ENCODE data around the gene NPY.

NPY gene

GRCh38 chr7:24307326-24307725 lies 23.3 kb downstream of the NPY start:
- no peak overlapping the region for H3K23ac ChIP-seq (ENCODE audit: low read depth, low read length, poor library complexity)
- no CpG with 5 or more reads among the region's 3 CpGs for WGBS, 2 donors (ENCODE audit: extremely low coverage in 2 of 2, insufficient read length in 2 of 2, insufficient replicate concordance in 1 of 2)
- H2BK12ac ChIP-seq (ENCODE audit: low read length), result no peak overlapping the region
- no peak overlapping the region for H2AFZ ChIP-seq (ENCODE audit: low read length)
- H3K27me3 ChIP-seq (ENCODE audit: control insufficient read depth in 3 of 3, insufficient read depth in 3 of 3, low read depth in 1 of 3, low read length in 3 of 3), result no peaks in the 10 kb centered on the region
- no peak for DNase-seq (ENCODE audit: low spot score)
- H4K91ac ChIP-seq (ENCODE audit: low read depth, low read length, poor library complexity), result no peak overlapping the region
- H3K36me3 ChIP-seq (replicated peaks in 1 of 2; ENCODE audit: control insufficient read depth in 2 of 2, insufficient read depth in 2 of 2, low read length in 2 of 2), result no peaks in the 10 kb centered on the region
- H3K18ac ChIP-seq (ENCODE audit: low read length), result no peak overlapping the region
- H3K9ac ChIP-seq (ENCODE audit: low read depth, low read length, poor library complexity), result no peak overlapping the region
- no peak overlapping the region for H2AK5ac ChIP-seq (ENCODE audit: low read depth, low read length)
- H3K4me3 ChIP-seq (ENCODE audit: low read length in 2 of 2), result no peak overlapping the region
- H3K14ac ChIP-seq (ENCODE audit: low read length), result no peak overlapping the region
- no peak overlapping the region for H3K27ac ChIP-seq (replicated peaks; ENCODE audit: low read length)
- no peak overlapping the region for H3K4me2 ChIP-seq (ENCODE audit: insufficient read depth, low read length, poor library complexity, severe bottlenecking)
- H2BK5ac ChIP-seq (ENCODE audit: low read length), result no peak overlapping the region
- H3K9me3 ChIP-seq (replicated peaks in 1 of 2; ENCODE audit: control insufficient read depth in 2 of 2, insufficient read depth in 1 of 2, low read depth in 1 of 2, low read length in 2 of 2), result no peaks in the 10 kb centered on the region
- no peak overlapping the region for H4K8ac ChIP-seq (ENCODE audit: low read depth, low read length)
- H2BK15ac ChIP-seq (ENCODE audit: low read length), result no peak overlapping the region
- H3K4me1 ChIP-seq (ENCODE audit: control insufficient read depth in 2 of 2, insufficient read depth in 1 of 2, low read depth in 1 of 2, low read length in 2 of 2), result peaks cover 0 to 1% of the 10 kb centered on the region in 2 donors
- H3K4ac ChIP-seq (ENCODE audit: low read length), result no peak overlapping the region
- no peak overlapping the region for H2BK120ac ChIP-seq (ENCODE audit: low read depth, low read length)
- no peaks in the 10 kb centered on the region for H3K79me1 ChIP-seq (ENCODE audit: low read depth, low read length)

GRCh38 chr7:24312588-24312987 lies 28.6 kb downstream of the NPY start:
- no CpG with 5 or more reads among the region's 3 CpGs for WGBS, 2 donors (ENCODE audit: extremely low coverage in 2 of 2, insufficient read length in 2 of 2, insufficient replicate concordance in 1 of 2)
- Histone ChIP-seq H3K27ac (replicated peaks; ENCODE audit: low read length) (no peak overlapping the region), H3K4me2 (ENCODE audit: insufficient read depth, low read length, poor library complexity, severe bottlenecking) (no peak overlapping the region), H2BK15ac (ENCODE audit: low read length) (no peak overlapping the region), H2BK5ac (ENCODE audit: low read length) (no peak overlapping the region), H4K8ac (ENCODE audit: low read depth, low read length) (no peak overlapping the region), H3K4me3 (ENCODE audit: low read length in 2 of 2) (no peak overlapping the region), H3K9ac (ENCODE audit: low read depth, low read length, poor library complexity) (no peak overlapping the region), H2AFZ (ENCODE audit: low read length) (no peak overlapping the region), H3K9me3 (replicated peaks in 1 of 2; ENCODE audit: control insufficient read depth in 2 of 2, insufficient read depth in 1 of 2, low read depth in 1 of 2, low read length in 2 of 2) (no peaks in the 10 kb centered on the region), H2BK12ac (ENCODE audit: low read length) (no peak overlapping the region), H3K14ac (ENCODE audit: low read length) (no peak overlapping the region), H4K91ac (ENCODE audit: low read depth, low read length, poor library complexity) (no peak overlapping the region), H3K4ac (ENCODE audit: low read length) (no peak overlapping the region), H3K4me1 (ENCODE audit: control insufficient read depth in 2 of 2, insufficient read depth in 1 of 2, low read depth in 1 of 2, low read length in 2 of 2) (no peaks in the 10 kb centered on the region), H3K18ac (ENCODE audit: low read length) (no peak overlapping the region), H2BK120ac (ENCODE audit: low read depth, low read length) (no peak overlapping the region), H2AK5ac (ENCODE audit: low read depth, low read length) (no peak overlapping the region), H3K23ac (ENCODE audit: low read depth, low read length, poor library complexity) (no peak overlapping the region), H3K36me3 (replicated peaks in 1 of 2; ENCODE audit: control insufficient read depth in 2 of 2, insufficient read depth in 2 of 2, low read length in 2 of 2) (no peaks in the 10 kb centered on the region), H3K79me1 (ENCODE audit: low read depth, low read length) (no peaks in the 10 kb centered on the region), H3K27me3 (ENCODE audit: control insufficient read depth in 3 of 3, insufficient read depth in 3 of 3, low read depth in 1 of 3, low read length in 3 of 3) (no peaks in the 10 kb centered on the region)
- DNase-seq (ENCODE audit: low spot score), result no peak

- H2BK120ac ChIP-seq (ENCODE audit: low read depth, low read length), result no peak overlapping the region
- H2BK15ac ChIP-seq (ENCODE audit: low read length), result no peak overlapping the region
- no peak overlapping the region for H2BK12ac ChIP-seq (ENCODE audit: low read length)
- no peak overlapping the region for H3K4ac ChIP-seq (ENCODE audit: low read length)
- no peak overlapping the region for H4K91ac ChIP-seq (ENCODE audit: low read depth, low read length, poor library complexity)
- no peak overlapping the region for H3K9ac ChIP-seq (ENCODE audit: low read depth, low read length, poor library complexity)
- no peak overlapping the region for H3K14ac ChIP-seq (ENCODE audit: low read length)
- H3K23ac ChIP-seq (ENCODE audit: low read depth, low read length, poor library complexity), result no peak overlapping the region
- no peaks in the 10 kb centered on the region for H3K36me3 ChIP-seq (replicated peaks in 1 of 2; ENCODE audit: control insufficient read depth in 2 of 2, insufficient read depth in 2 of 2, low read length in 2 of 2)
- no peak overlapping the region for H3K4me2 ChIP-seq (ENCODE audit: insufficient read depth, low read length, poor library complexity, severe bottlenecking)
- no peak overlapping the region for H2AFZ ChIP-seq (ENCODE audit: low read length)
- no peak overlapping the region for H4K8ac ChIP-seq (ENCODE audit: low read depth, low read length)
- H3K79me1 ChIP-seq (ENCODE audit: low read depth, low read length), result no peaks in the 10 kb centered on the region
- H3K4me1 ChIP-seq (ENCODE audit: control insufficient read depth in 2 of 2, insufficient read depth in 1 of 2, low read depth in 1 of 2, low read length in 2 of 2), result no peaks in the 10 kb centered on the region
- H3K27me3 ChIP-seq (ENCODE audit: control insufficient read depth in 3 of 3, insufficient read depth in 3 of 3, low read depth in 1 of 3, low read length in 3 of 3), result no peaks in the 10 kb centered on the region
- no CpG with 5 or more reads among the region's 3 CpGs for WGBS, 2 donors (ENCODE audit: extremely low coverage in 2 of 2, insufficient read length in 2 of 2, insufficient replicate concordance in 1 of 2)
- no peak overlapping the region for H2BK5ac ChIP-seq (ENCODE audit: low read length)
- H2AK5ac ChIP-seq (ENCODE audit: low read depth, low read length), result no peak overlapping the region
- H3K18ac ChIP-seq (ENCODE audit: low read length), result no peak overlapping the region
- no peak overlapping the region for H3K27ac ChIP-seq (replicated peaks; ENCODE audit: low read length)
- no peak overlapping the region for H3K4me3 ChIP-seq (ENCODE audit: low read length in 2 of 2)
- DNase-seq (ENCODE audit: low spot score), result no peak
- no peaks in the 10 kb centered on the region for H3K9me3 ChIP-seq (replicated peaks in 1 of 2; ENCODE audit: control insufficient read depth in 2 of 2, insufficient read depth in 1 of 2, low read depth in 1 of 2, low read length in 2 of 2)
Observed at GRCh38 chr7:24313777-24314176, 29.8 kb downstream of the NPY start.

DNA sequence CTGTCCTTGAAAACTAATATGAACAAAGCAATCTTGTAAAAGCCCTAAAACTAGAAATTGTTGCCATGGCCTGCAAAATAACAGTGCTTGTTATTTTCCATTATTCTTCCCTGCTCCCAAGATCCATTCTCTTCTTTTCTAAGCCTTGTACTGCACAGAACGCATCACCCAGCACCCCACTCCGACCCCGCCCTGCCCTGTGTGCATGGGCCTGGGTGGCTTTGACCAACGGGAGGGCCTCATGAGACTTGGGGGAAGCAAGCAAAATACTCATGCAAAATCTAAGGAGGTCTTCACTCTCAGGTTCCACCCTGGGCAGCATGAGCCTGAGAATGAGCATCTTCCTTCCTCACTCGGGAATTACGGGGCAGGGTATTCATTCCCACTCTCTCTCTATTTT lies 32.4 kb downstream of the NPY start:
- Histone ChIP-seq H2AFZ (ENCODE audit: low read length) (no peak overlapping the region), H3K23ac (ENCODE audit: low read depth, low read length, poor library complexity) (no peak overlapping the region), H2AK5ac (ENCODE audit: low read depth, low read length) (no peak overlapping the region), H3K4me1 (ENCODE audit: control insufficient read depth in 2 of 2, insufficient read depth in 1 of 2, low read depth in 1 of 2, low read length in 2 of 2) (no peaks in the 10 kb centered on the region), H2BK120ac (ENCODE audit: low read depth, low read length) (no peak overlapping the region), H3K27ac (replicated peaks; ENCODE audit: low read length) (no peak overlapping the region), H3K14ac (ENCODE audit: low read length) (no peak overlapping the region), H3K4ac (ENCODE audit: low read length) (no peak overlapping the region), H3K4me2 (ENCODE audit: insufficient read depth, low read length, poor library complexity, severe bottlenecking) (no peak overlapping the region), H3K18ac (ENCODE audit: low read length) (no peak overlapping the region), H2BK12ac (ENCODE audit: low read length) (no peak overlapping the region), H4K91ac (ENCODE audit: low read depth, low read length, poor library complexity) (no peak overlapping the region), H3K4me3 (ENCODE audit: low read length in 2 of 2) (no peak overlapping the region), H3K27me3 (ENCODE audit: control insufficient read depth in 3 of 3, insufficient read depth in 3 of 3, low read depth in 1 of 3, low read length in 3 of 3) (no peaks in the 10 kb centered on the region), H3K79me1 (ENCODE audit: low read depth, low read length) (no peaks in the 10 kb centered on the region), H3K9ac (ENCODE audit: low read depth, low read length, poor library complexity) (no peak overlapping the region), H3K36me3 (replicated peaks in 1 of 2; ENCODE audit: control insufficient read depth in 2 of 2, insufficient read depth in 2 of 2, low read length in 2 of 2) (no peaks in the 10 kb centered on the region), H3K9me3 (replicated peaks in 1 of 2; ENCODE audit: control insufficient read depth in 2 of 2, insufficient read depth in 1 of 2, low read depth in 1 of 2, low read length in 2 of 2) (no peaks in the 10 kb centered on the region), H2BK5ac (ENCODE audit: low read length) (no peak overlapping the region), H4K8ac (ENCODE audit: low read depth, low read length) (no peak overlapping the region), H2BK15ac (ENCODE audit: low read length) (no peak overlapping the region)
- no CpG with 5 or more reads among the region's 6 CpGs for WGBS, 2 donors (ENCODE audit: extremely low coverage in 2 of 2, insufficient read length in 2 of 2, insufficient replicate concordance in 1 of 2)
- DNase-seq (ENCODE audit: low spot score), result no peak
